Stimulated activated CD4-positive, alpha-beta T cell treated with anti-CD3 and anti-CD28 coated beads, Interleukin-1b, Interleukin-23, amount 100 ng/mL, for 48 hours (primary cell): ENCODE results near the gene GOLM1.
"Not testable (repeated sequence)": the region's sequence is repeated elsewhere in the genome, so short reads cannot be mapped to it uniquely, and the experiment has no call there.

Experiments
- DNase-seq: peaks from one replicate; pipeline ENCODE4 v3.0.0-alpha.2; 2020

Gene GOLM1

GRCh38 chr9:86079865-86080469 is 19.4 kb downstream of the GOLM1 start:
- DNase-seq: no peak

- DNase-seq: no peak
Measured at GRCh38 chr9:86079421-86079831, 19.9 kb downstream of the GOLM1 start.

GRCh38 chr9:86078731-86079130 is 20.6 kb downstream of the GOLM1 start:
- DNase-seq: no peak

- DNase-seq: no peak
Measured at GRCh38 chr9:86077276-86077675, 22.1 kb downstream of the GOLM1 start.

- DNase-seq: peak; percentile 35
Measured at GRCh38 chr9:86075132-86076109, 23.9 kb downstream of the GOLM1 start.

GRCh38 chr9:86073839-86074238 is 25.5 kb downstream of the GOLM1 start:
- no peak for DNase-seq

- DNase-seq: no peak
Measured at GRCh38 chr9:86072394-86072877, 26.9 kb downstream of the GOLM1 start.

GRCh38 chr9:86069206-86069869 is 30.0 kb downstream of the GOLM1 start:
- DNase-seq: no peak

- DNase-seq: no peak
Measured at GRCh38 chr9:86064220-86064619, 35.1 kb downstream of the GOLM1 start.

- DNase-seq: no peak
Measured at GRCh38 chr9:86062845-86063693, 36.3 kb downstream of the GOLM1 start.

- DNase-seq: no peak
Measured at GRCh38 chr9:86061972-86062739, 37.2 kb downstream of the GOLM1 start.

- no peak for DNase-seq
Measured at GRCh38 chr9:86057491-86057890, 41.9 kb downstream of the GOLM1 start.

- DNase-seq: no peak
Measured at GRCh38 chr9:86054695-86055094, 44.7 kb downstream of the GOLM1 start.

- DNase-seq: no peak
Measured at GRCh38 chr9:86052556-86053468, 46.5 kb downstream of the GOLM1 start.

- DNase-seq: not testable (repeated sequence)
Measured at GRCh38 chr9:86048018-86048742, 51.2 kb downstream of the GOLM1 start.

GRCh38 chr9:86047361-86047760 is 52.0 kb downstream of the GOLM1 start:
- DNase-seq: no peak

GRCh38 chr9:86046930-86047341 is 52.4 kb downstream of the GOLM1 start:
- no peak for DNase-seq

- DNase-seq: no peak
Measured at GRCh38 chr9:86046071-86046636, 53.2 kb downstream of the GOLM1 start.

- no peak for DNase-seq
Measured at GRCh38 chr9:86045654-86046053, 53.7 kb downstream of the GOLM1 start.
